GM18951 (cell line): Measurements from ENCODE around the gene KLHL17.
"Not testable (repeated sequence)": the region's sequence is repeated elsewhere in the genome, so short reads cannot be mapped to it uniquely, and the experiment has no call there.

Experiments
- POLR2A ChIP-seq: IDR thresholded peaks from 4 replicates; pipeline ENCODE4 v1.6.1; 2011; ENCODE audit warnings: mild to moderate bottlenecking; ENCODE audit not compliant: insufficient read length, insufficient read depth; ENCODE audit errors: extremely low read depth
- in situ Hi-C: fragments of 300-500 bp; cut with MboI; formaldehyde crosslinking; loops from one replicate; pipeline ENCODE4 v1.12.0; 2022; ENCODE audit warnings: low sequenced_read_pairs, mixed read lengths, inconsistent platforms; ENCODE audit not compliant: unreplicated experiment

KLHL17 gene

GRCh38 chr1:945688-946556, 14.5 kb upstream of the KLHL17 start:
- in situ Hi-C loops, result no loop called here
- no peak for TF ChIP-seq POLR2A

- in situ Hi-C loops, result not testable (repeated sequence)
Observed at GRCh38 chr1:946811-947210, 13.6 kb upstream of the KLHL17 start.

GRCh38 chr1:947958-948357, 12.4 kb upstream of the KLHL17 start:
- in situ Hi-C loops, result no loop called here
- no peak for TF ChIP-seq POLR2A

GRCh38 chr1:950268-950667, 10.1 kb upstream of the KLHL17 start:
- in situ Hi-C loops, result no loop called here
- no peak for TF ChIP-seq POLR2A

GRCh38 chr1:950881-951280, 9.5 kb upstream of the KLHL17 start:
- in situ Hi-C loops, result no loop called here
- no peak for TF ChIP-seq POLR2A

GRCh38 chr1:951364-951763, 9.0 kb upstream of the KLHL17 start:
- no peak for TF ChIP-seq POLR2A
- in situ Hi-C loops, result no loop called here

- no peak for TF ChIP-seq POLR2A
- in situ Hi-C loops, result no loop called here
Observed at GRCh38 chr1:952201-952600, 8.2 kb upstream of the KLHL17 start.

GRCh38 chr1:952603-953002, 7.8 kb upstream of the KLHL17 start:
- in situ Hi-C loops, result no loop called here
- TF ChIP-seq POLR2A, result no peak

- TF ChIP-seq POLR2A, result no peak
- in situ Hi-C loops, result no loop called here
Observed at GRCh38 chr1:953524-954320, 6.7 kb upstream of the KLHL17 start.

- TF ChIP-seq POLR2A, result no peak
- in situ Hi-C loops, result no loop called here
Observed at GRCh38 chr1:954927-955326, 5.5 kb upstream of the KLHL17 start.

GRCh38 chr1:955474-955873, 4.9 kb upstream of the KLHL17 start:
- TF ChIP-seq POLR2A, result no peak
- in situ Hi-C loops, result no loop called here

GRCh38 chr1:956636-957035, 3.7 kb upstream of the KLHL17 start:
- in situ Hi-C loops, result no loop called here
- no peak for TF ChIP-seq POLR2A

- in situ Hi-C loops, result no loop called here
- TF ChIP-seq POLR2A, result peak; percentile 78
Observed at GRCh38 chr1:958823-959730, 1.3 kb upstream of the KLHL17 start, which contains the start of gene NOC2L. NOC2L (minus strand) TSS chr1:959256; CDS start chr1:959240, 16 bp downstream.
